NCI-H774 (cell line): Measurements from ENCODE around the gene STK24.

Experiments used
- DNase-seq: peaks from one replicate; lab custom pipeline; 2025; lab: John Stamatoyannopoulos, UW

Gene STK24

GRCh38 chr13:98509271-98510155 is 67.4 kb downstream of the STK24 start:
- no peak for DNase-seq

- DNase-seq: no peak
These were observed 68.2 kb downstream of the STK24 start for GRCh38 chr13:98508685-98509084.

- no peak for DNase-seq
These were observed 68.6 kb downstream of the STK24 start for GRCh38 chr13:98508280-98508679.

- peak; percentile 37 for DNase-seq
These were observed 69.6 kb downstream of the STK24 start for GRCh38 chr13:98507282-98507797.

GRCh38 chr13:98506728-98507230 is 70.1 kb downstream of the STK24 start:
- DNase-seq: no peak

- no peak for DNase-seq
These were observed 70.6 kb downstream of the STK24 start for GRCh38 chr13:98506322-98506721.

- no peak for DNase-seq
These were observed 71.7 kb downstream of the STK24 start for GRCh38 chr13:98505217-98505616.

GRCh38 chr13:98504371-98504963 is 72.4 kb downstream of the STK24 start:
- no peak for DNase-seq

- DNase-seq: no peak
These were observed 72.9 kb downstream of the STK24 start for GRCh38 chr13:98504029-98504351.

DNA sequence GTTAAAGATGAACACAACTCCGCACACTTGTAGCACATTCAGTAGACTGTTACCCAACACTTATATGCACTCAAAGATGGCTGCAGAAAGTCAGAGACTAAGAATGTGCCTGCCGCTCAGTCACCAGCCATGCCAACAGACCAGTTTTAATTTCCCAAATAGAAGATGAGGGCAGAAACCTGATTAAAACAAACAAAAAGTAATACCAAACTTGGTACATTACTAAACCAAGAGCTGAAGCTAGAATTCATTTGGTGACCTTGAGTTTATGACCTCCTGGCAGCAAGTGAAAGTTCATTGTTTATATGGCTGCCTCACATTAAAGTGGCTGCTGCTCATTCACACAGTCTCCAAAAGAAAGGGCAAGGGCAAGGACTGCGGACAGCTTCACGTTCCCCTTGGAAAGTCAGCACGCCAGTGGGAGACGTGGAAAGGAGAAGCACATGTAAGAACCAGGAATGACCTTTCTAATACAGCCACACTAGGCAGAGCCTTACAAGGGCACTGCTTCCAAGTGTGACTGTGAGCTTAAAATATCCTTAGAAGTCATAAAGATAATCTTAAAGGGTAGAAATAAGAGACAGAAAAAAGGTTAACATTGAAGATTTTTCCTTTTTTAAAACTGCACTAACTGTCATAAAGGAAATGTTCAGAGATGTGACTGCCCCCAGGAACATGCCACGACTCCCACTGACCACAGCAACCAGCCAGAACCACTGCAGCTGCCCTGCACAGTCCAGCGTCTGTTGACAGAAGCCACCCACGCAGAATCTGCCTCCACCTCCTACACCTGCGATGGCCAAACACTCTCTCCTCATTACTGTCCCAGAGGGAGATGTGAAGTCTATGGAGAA is 73.5 kb downstream of the STK24 start:
- DNase-seq: no peak

GRCh38 chr13:98500963-98501421 is 75.9 kb downstream of the STK24 start:
- DNase-seq: no peak

DNA sequence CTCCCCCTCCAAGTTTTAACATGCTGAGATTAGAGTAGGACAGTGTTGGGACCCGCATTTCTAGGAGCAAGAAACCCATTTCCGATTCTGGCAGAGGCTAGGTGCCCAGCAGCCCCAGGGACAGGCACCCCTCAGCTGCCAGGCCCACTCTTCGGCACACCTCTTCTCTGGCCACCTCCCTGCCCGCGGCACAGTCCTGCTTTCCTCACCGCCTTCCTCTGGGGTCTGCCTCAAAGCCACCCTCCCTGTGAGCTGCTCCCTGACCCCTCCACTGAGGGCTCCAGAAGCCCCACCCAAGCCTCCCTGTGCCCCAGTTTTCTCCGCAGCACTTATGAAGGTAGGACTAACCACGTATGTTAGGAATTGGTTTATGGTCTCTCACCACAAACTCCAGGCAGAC is 79.9 kb downstream of the STK24 start:
- DNase-seq: no peak

GRCh38 chr13:98496479-98496791 is 80.5 kb downstream of the STK24 start:
- DNase-seq: no peak

GRCh38 chr13:98495627-98496478 is 81.1 kb downstream of the STK24 start:
- no peak for DNase-seq

DNA sequence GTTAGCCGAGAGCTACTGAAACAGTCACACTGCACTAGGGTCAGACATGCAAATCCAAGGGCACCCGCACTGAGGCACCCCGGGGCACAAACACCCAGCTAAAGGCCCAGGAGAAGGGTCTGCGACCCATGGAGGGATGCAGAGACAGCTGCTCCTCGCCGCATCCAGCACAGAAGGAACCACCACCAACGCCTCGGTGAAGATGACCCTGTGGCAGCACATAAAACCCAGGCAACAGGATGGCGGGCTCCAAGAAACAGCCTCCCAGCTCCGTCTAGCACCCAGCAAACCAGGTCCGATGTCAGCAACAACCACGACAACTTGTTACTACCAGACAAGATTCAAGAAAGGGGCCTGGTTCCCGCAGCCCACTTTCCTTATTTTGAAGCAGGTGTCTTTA is 82.1 kb downstream of the STK24 start:
- DNase-seq: no peak

- no peak for DNase-seq
These were observed 83.7 kb downstream of the STK24 start for GRCh38 chr13:98493042-98493712.

DNA sequence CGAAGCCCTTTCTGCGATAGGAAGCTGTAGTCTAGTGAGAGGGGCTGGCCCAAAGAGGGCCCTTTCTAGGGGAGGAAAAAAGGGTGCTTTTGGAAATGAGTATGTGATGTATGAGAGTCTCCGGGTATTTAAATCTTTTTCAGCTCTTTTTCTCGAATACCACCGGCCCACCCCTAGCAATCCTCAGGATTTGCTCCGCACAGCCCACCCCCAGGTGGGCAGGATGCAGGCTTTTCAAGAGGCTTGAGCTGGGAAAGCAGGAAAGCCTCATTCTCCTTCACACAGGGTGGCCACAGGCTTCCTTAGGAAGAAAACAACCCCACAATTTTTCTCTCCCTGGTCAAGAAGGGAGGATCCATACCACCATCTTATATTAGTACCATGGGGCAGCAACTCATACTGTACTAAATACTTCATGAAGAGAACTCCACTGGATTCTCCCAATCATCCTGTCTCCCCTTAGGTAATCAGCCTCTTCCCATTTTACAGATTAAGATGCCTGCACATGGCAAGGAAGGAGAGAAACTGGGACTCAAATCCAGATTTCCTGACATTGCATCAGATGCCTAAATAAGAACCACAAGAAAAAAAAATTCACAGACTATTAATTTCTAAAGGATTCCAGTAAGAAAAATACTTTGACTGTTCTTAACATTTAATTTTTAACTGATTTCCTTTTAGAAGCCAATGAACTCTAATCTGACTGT is 84.4 kb downstream of the STK24 start:
- no peak for DNase-seq

- DNase-seq: no peak
These were observed 86.0 kb downstream of the STK24 start for GRCh38 chr13:98490866-98491265.

- DNase-seq: no peak
These were observed 86.6 kb downstream of the STK24 start for GRCh38 chr13:98490195-98490836.
